Measurements from ENCODE around the gene PDE11A.

GRCh38 chr2:177688844-177689243, 383.7 kb downstream of the PDE11A start:
- TF ChIP-seq CTCF (IDR thresholded peaks at IDR 0.05) (no peak), POLR2A (IDR thresholded peaks at IDR 0.05) (no peak), EP300 (IDR thresholded peaks at IDR 0.05) (no peak)
